HEK293 (cell line): ENCODE results near the gene ACP7.
A peak's percentile ranks its signal among the peaks of the same experiment; 100 is the strongest.

Experiments used
- CTCF ChIA-PET: fragments of 350-600 bp; formaldehyde crosslinking; extraction: SDS; loops from one replicate; lab custom pipeline; 2021; ENCODE audit warnings: antibody characterized with exemption; lab: Yijun Ruan, JAX
- POLR2A ChIA-PET: fragments of 300-600 bp; formaldehyde crosslinking; extraction: SDS; loops from one replicate; lab custom pipeline; 2020; ENCODE audit warnings: antibody characterized with exemption, inconsistent platforms; lab: Yijun Ruan, JAX
- H3K27ac ChIP-seq: fragments of 200-500 bp; sonication (Bioruptor generic); 2 replicates; pipeline ENCODE4 v1.5.1; 2014; ENCODE audit warnings: low read depth, low read length, control low read depth, inconsistent platforms; ENCODE audit errors: extremely low read depth
- H3K36me3 ChIP-seq, 2 experiments: fragments of 200-500 bp in 1 of 2; sonication (Bioruptor generic) in 1 of 2; 1 replicate in 1 of 2; 2 replicates in 1 of 2; pipeline ENCODE4 v1.5.1; 2014 to 2017; ENCODE audit warnings: inconsistent platforms in 2 of 2, low read length in 2 of 2; ENCODE audit not compliant: control insufficient read depth in 2 of 2, insufficient read depth in 1 of 2
- H3K4me1 ChIP-seq: fragments of 200-500 bp; sonication (Bioruptor generic); 2 replicates; pipeline ENCODE4 v1.5.1; 2014; ENCODE audit warnings: mild to moderate bottlenecking, low read length, inconsistent platforms; ENCODE audit not compliant: control insufficient read depth, insufficient read depth
- H3K4me3 ChIP-seq: 2 replicates; pipeline ENCODE4 v1.5.1; 2011; ENCODE audit warnings: low read depth, mild to moderate bottlenecking, control low read depth, low read length, moderate library complexity
- H3K9me3 ChIP-seq: fragments of 200-500 bp; sonication (Bioruptor generic); 2 replicates; pipeline ENCODE4 v1.5.1; 2014; ENCODE audit warnings: low read depth, low read length, inconsistent platforms; ENCODE audit not compliant: control insufficient read depth, insufficient read depth
- EGR2 ChIP-seq: fragments of 450-650 bp; formaldehyde crosslinking; IDR thresholded peaks from 2 replicates; pipeline ENCODE4 v1.5.1; 2016; ENCODE audit warnings: low read depth, missing biosample characterization, missing genetic modification characterization
- RBAK ChIP-seq: fragments of 450-650 bp; formaldehyde crosslinking; IDR thresholded peaks from 2 replicates; pipeline ENCODE4 v1.5.1; 2016; ENCODE audit warnings: missing biosample characterization, missing genetic modification characterization
- REPIN1 ChIP-seq: fragments of 450-650 bp; formaldehyde crosslinking; IDR thresholded peaks from 2 replicates; pipeline ENCODE4 v1.5.1; 2017; ENCODE audit warnings: missing biosample characterization, missing genetic modification characterization, low read depth
- WT1 ChIP-seq: fragments of 450-650 bp; formaldehyde crosslinking; IDR thresholded peaks from 2 replicates; pipeline ENCODE4 v1.5.1; 2016; ENCODE audit warnings: missing biosample characterization, missing genetic modification characterization
- ZBTB20 ChIP-seq: fragments of 450-650 bp; formaldehyde crosslinking; IDR thresholded peaks from 2 replicates; pipeline ENCODE4 v1.5.1; 2016; ENCODE audit warnings: missing biosample characterization, missing genetic modification characterization
- ZFHX2 ChIP-seq: fragments of 450-650 bp; formaldehyde crosslinking; conservative IDR thresholded peaks from 2 replicates; pipeline ENCODE4 v1.5.1; 2016; ENCODE audit warnings: missing biosample characterization, missing genetic modification characterization
- ZNF133 ChIP-seq: fragments of 450-650 bp; formaldehyde crosslinking; IDR thresholded peaks from 2 replicates; pipeline ENCODE4 v1.5.1; 2016; ENCODE audit warnings: missing biosample characterization, missing genetic modification characterization
- ZNF175 ChIP-seq: fragments of 450-650 bp; formaldehyde crosslinking; IDR thresholded peaks from 2 replicates; pipeline ENCODE4 v1.5.1; 2016; ENCODE audit warnings: missing biosample characterization, missing genetic modification characterization
- ZNF23 ChIP-seq: fragments of 450-650 bp; formaldehyde crosslinking; IDR thresholded peaks from 2 replicates; pipeline ENCODE4 v1.5.1; 2016; ENCODE audit warnings: missing biosample characterization, missing genetic modification characterization, borderline replicate concordance
- ZNF366 ChIP-seq: fragments of 450-650 bp; formaldehyde crosslinking; conservative IDR thresholded peaks from 2 replicates; pipeline ENCODE4 v1.5.1; 2016; ENCODE audit warnings: missing biosample characterization, missing genetic modification characterization
- ZNF433 ChIP-seq: fragments of 450-650 bp; formaldehyde crosslinking; IDR thresholded peaks from 2 replicates; pipeline ENCODE4 v1.5.1; 2016; ENCODE audit warnings: missing biosample characterization, missing genetic modification characterization, low read depth
- ZNF501 ChIP-seq: fragments of 450-650 bp; formaldehyde crosslinking; IDR thresholded peaks from 2 replicates; pipeline ENCODE4 v1.5.1; 2016; ENCODE audit warnings: missing biosample characterization, missing genetic modification characterization
- ZNF514 ChIP-seq: fragments of 450-650 bp; formaldehyde crosslinking; IDR thresholded peaks from 2 replicates; pipeline ENCODE4 v1.5.1; 2016; ENCODE audit warnings: missing biosample characterization, missing genetic modification characterization
- ZNF544 ChIP-seq: fragments of 450-650 bp; formaldehyde crosslinking; IDR thresholded peaks from 2 replicates; pipeline ENCODE4 v1.5.0; 2017; ENCODE audit warnings: missing biosample characterization, missing genetic modification characterization
- ZNF549 ChIP-seq: fragments of 450-650 bp; IDR thresholded peaks from 2 replicates; pipeline ENCODE4 v1.5.1; 2018; ENCODE audit warnings: missing biosample characterization, missing genetic modification characterization, mild to moderate bottlenecking, inconsistent platforms, moderate library complexity
- ZNF830 ChIP-seq: fragments of 450-650 bp; IDR thresholded peaks from 2 replicates; pipeline ENCODE4 v1.5.0; 2018; ENCODE audit warnings: missing biosample characterization, missing genetic modification characterization, low read depth, mild to moderate bottlenecking, moderate library complexity
- ZNF843 ChIP-seq: fragments of 450-650 bp; formaldehyde crosslinking; IDR thresholded peaks from 2 replicates; pipeline ENCODE4 v1.5.1; 2016; ENCODE audit warnings: missing biosample characterization, missing genetic modification characterization
- TF ChIP-seq, protein P1 (sequence below): fragments of 450-650 bp; formaldehyde crosslinking; IDR thresholded peaks from 2 replicates; pipeline ENCODE4 v1.5.1; 2016; ENCODE audit warnings: missing biosample characterization, missing genetic modification characterization
- TF ChIP-seq, protein P2 (sequence below): fragments of 450-650 bp; formaldehyde crosslinking; IDR thresholded peaks from 2 replicates; pipeline ENCODE4 v1.5.1; 2017; ENCODE audit warnings: missing biosample characterization, missing genetic modification characterization

ACP7 gene

DNA sequence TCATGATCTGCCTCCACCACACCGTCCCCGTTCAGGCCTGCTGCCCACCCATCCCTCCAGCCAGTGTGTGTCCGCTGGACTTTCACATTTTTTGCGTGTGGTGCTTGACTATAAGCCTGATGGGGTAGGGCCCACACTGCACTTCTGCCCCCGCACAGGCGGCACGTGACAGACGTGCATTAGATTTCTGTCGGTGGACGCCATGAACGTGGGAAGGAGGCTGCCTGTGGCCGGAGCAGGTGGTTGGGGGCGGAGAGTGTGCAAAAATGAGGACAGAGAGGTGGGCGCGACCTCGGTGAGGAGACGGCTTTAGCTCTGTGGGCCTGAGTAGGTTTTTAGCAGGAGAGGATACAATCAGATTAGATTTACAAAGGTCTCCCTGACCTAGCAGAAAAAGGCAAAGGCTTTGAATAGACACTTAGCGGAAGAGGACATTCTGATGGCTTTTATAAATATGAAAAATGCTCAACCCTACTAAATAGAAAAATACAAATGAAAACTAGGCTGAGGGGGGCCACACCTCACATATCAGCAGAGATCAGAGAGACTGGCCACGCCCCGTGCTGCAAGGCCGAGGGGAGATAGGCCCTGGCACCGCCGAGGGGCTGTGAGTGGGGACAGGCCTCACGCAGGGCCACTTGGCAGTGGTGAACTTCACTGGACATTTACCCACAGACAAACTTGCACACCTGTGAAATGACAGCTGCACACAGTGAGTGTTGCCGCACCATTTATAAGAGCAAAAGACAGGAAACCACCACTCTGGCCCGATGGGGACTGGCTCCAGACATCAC lies 66.8 kb downstream of the ACP7 start:
- H3K27ac ChIP-seq: no peak overlapping the region
- POLR2A ChIA-PET: no interaction called here
- peaks cover 7% of the 10 kb centered on the region for H3K9me3 ChIP-seq
- no peak overlapping the region for H3K4me3 ChIP-seq
- peaks cover 6 to 20% of the 10 kb centered on the region in 2 experiments; a peak in 2 of 3 replicates for H3K36me3 ChIP-seq
- CTCF ChIA-PET: interaction anchor here (0.8 to 1.4 kb wide), 2 partner anchors 28 to 36 kb away, joined by 3 to 6 read pairs; no protein-coding TSS in a partner anchor
- no peak for TF ChIP-seq ZNF544
- no peak for TF ChIP-seq REPIN1
- TF ChIP-seq ZNF433 (tag by site-specific recombination): no peak
- TF ChIP-seq, protein P1, sequence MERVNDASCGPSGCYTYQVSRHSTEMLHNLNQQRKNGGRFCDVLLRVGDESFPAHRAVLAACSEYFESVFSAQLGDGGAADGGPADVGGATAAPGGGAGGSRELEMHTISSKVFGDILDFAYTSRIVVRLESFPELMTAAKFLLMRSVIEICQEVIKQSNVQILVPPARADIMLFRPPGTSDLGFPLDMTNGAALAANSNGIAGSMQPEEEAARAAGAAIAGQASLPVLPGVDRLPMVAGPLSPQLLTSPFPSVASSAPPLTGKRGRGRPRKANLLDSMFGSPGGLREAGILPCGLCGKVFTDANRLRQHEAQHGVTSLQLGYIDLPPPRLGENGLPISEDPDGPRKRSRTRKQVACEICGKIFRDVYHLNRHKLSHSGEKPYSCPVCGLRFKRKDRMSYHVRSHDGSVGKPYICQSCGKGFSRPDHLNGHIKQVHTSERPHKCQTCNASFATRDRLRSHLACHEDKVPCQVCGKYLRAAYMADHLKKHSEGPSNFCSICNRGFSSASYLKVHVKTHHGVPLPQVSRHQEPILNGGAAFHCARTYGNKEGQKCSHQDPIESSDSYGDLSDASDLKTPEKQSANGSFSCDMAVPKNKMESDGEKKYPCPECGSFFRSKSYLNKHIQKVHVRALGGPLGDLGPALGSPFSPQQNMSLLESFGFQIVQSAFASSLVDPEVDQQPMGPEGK: no peak
- no peak for TF ChIP-seq WT1 (tag by site-specific recombination)
- no peak for TF ChIP-seq ZNF501 (tag by site-specific recombination)
- TF ChIP-seq ZNF843 (tag by site-specific recombination): no peak
- TF ChIP-seq ZBTB20 (tag by site-specific recombination): no peak
- no peak for TF ChIP-seq ZNF514
- TF ChIP-seq EGR2 (tag by site-specific recombination): peak; percentile 99
- no peak for TF ChIP-seq ZNF366
- no peak for TF ChIP-seq ZNF133 (tag by site-specific recombination)
- TF ChIP-seq ZFHX2 (tag by site-specific recombination): peak; percentile 97
- TF ChIP-seq ZNF549: no peak
- H3K4me1 ChIP-seq: peaks cover 13% of the 10 kb centered on the region

DNA sequence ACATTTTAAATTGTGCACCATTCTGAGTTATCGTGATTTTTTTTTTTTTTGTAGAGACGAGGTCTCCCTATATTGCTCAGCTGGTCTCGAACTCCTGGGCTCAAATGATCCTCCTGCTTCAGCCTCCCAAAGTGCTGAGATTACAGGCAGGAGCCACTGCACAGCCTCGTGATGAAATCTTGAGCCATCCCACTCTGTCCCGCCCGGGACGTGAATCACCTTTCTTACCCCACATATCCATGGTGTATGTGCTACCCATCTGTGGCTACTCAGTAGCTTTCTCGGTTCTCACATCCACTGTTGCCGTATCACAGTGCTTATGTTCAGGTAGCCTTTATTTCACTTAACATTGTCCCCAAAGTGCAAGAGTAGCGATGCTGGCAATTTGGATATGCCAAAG lies 67.9 kb downstream of the ACP7 start:
- Histone ChIP-seq H3K27ac (no peak overlapping the region), H3K4me3 (no peak overlapping the region), H3K36me3 (peaks cover 6 to 20% of the 10 kb centered on the region in 2 experiments; a peak in 2 of 3 replicates), H3K9me3 (peaks cover 7% of the 10 kb centered on the region), H3K4me1 (peaks cover 20% of the 10 kb centered on the region)
- no peak for TF ChIP-seq ZNF23
- TF ChIP-seq, protein P2, sequence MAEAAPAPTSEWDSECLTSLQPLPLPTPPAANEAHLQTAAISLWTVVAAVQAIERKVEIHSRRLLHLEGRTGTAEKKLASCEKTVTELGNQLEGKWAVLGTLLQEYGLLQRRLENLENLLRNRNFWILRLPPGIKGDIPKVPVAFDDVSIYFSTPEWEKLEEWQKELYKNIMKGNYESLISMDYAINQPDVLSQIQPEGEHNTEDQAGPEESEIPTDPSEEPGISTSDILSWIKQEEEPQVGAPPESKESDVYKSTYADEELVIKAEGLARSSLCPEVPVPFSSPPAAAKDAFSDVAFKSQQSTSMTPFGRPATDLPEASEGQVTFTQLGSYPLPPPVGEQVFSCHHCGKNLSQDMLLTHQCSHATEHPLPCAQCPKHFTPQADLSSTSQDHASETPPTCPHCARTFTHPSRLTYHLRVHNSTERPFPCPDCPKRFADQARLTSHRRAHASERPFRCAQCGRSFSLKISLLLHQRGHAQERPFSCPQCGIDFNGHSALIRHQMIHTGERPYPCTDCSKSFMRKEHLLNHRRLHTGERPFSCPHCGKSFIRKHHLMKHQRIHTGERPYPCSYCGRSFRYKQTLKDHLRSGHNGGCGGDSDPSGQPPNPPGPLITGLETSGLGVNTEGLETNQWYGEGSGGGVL: no peak
- TF ChIP-seq ZNF830 (tag by site-specific recombination): no peak
- no peak for TF ChIP-seq ZNF175 (tag by site-specific recombination)
- CTCF ChIA-PET: interaction anchor here (0.7 to 1.6 kb wide), 4 partner anchors 25 to 190 kb away, joined by 3 to 5 read pairs (median 3); partner anchors contain the start of gene SAMD4B
- POLR2A ChIA-PET: no interaction called here

DNA sequence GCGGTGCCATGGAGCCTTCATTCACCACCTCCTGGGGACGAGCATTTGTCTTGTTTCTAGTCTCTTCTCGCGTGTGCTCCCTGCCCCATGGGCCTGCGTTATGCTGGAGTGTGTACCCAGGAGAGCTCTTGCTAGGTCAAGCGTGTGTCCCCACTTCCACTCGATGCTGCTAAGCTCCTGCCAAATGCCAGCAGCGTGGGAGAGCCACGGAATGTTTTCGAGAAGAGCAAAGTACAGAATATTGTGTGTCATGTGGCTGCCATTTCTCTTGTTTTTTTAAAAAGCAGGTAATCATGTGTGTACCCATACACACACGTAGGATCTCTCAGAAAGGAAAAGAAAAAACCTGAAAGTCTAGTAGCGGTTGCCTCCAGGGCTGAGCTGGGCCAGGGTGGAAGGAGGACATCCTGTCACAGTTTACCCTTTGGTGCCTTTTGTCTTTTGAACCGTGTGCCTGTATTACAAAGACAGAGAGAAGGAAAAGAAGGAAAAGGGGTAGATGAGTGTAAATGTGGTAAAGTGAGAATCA lies 70.0 kb downstream of the ACP7 start:
- CTCF ChIA-PET: interaction anchor here (0.6 to 2.1 kb wide), 8 partner anchors 14 to 192 kb away, joined by 3 to 6 read pairs (median 4); no protein-coding TSS in a partner anchor
- peak overlapping the region; percentile 30; the same call in 1 of the 2 replicates for H3K27ac ChIP-seq
- POLR2A ChIA-PET: interaction anchor here (0.8 kb wide), 1 partner anchor 21 kb away, joined by 3 read pairs; no protein-coding TSS in a partner anchor

More for the DNA sequence above, 70.0 kb downstream of the ACP7 start:
- peaks cover 20% of the 10 kb centered on the region for H3K4me1 ChIP-seq
- H3K9me3 ChIP-seq: peaks cover under 1% of the 10 kb centered on the region
- no peak overlapping the region for H3K4me3 ChIP-seq
- peaks cover 4 to 6% of the 10 kb centered on the region in 2 experiments; a peak in 2 of 3 replicates for H3K36me3 ChIP-seq
- TF ChIP-seq ZNF366 (peak; percentile 12; the same call in 1 of the 2 replicates), RBAK (tag by site-specific recombination) (no peak)
